Chondrocyte (in vitro differentiated cells): Measurements from ENCODE around the gene DPH3. TPM values are rescaled to one million over a fixed set of nuclear protein-coding genes. Genes with fewer than 3 reads are reported as not detected.

Source experiments
- DNase-seq: peaks from one replicate; pipeline ENCODE4 v3.0.0; 2021; ENCODE audit warnings: mixed read lengths, low spot score
- H3K27ac Mint-ChIP-seq: one replicate; pipeline ENCODE4 v1.8.0; 2021; ENCODE audit warnings: mild to moderate bottlenecking, moderate library complexity, mixed read lengths; ENCODE audit not compliant: unreplicated experiment
- H3K27me3 Mint-ChIP-seq: 2 replicates; pipeline ENCODE4 v1.8.0; 2021; ENCODE audit warnings: low read depth, mixed read lengths
- H3K36me3 Mint-ChIP-seq: 2 replicates; pipeline ENCODE4 v1.8.0; 2021; ENCODE audit warnings: low read depth, mixed read lengths
- H3K4me1 Mint-ChIP-seq: 2 replicates; pipeline ENCODE4 v1.8.0; 2021; ENCODE audit warnings: low read depth, mild to moderate bottlenecking, mixed read lengths
- H3K4me3 Mint-ChIP-seq: one replicate; pipeline ENCODE4 v1.8.0; 2021; ENCODE audit warnings: mild to moderate bottlenecking, moderate library complexity, mixed read lengths; ENCODE audit not compliant: unreplicated experiment
- H3K9me3 Mint-ChIP-seq: 2 replicates; pipeline ENCODE4 v1.8.0; 2021; ENCODE audit warnings: low read depth, mixed read lengths
- total RNA-seq: library from RNA; stranded (reverse); gene quantifications from 3 replicates; pipeline ENCODE4 v1.2.1, GENCODE V29; 2021
- TF ChIP-seq, protein P1 (sequence below): fragments of 200-600 bp; sonication (generic); IDR thresholded peaks from 2 replicates; pipeline ENCODE4 v1.5.0; 2021; ENCODE audit warnings: antibody characterized with exemption, mild to moderate bottlenecking, moderate library complexity

The DPH3 gene
- total RNA-seq, 1 donor from 2014 or later, result 20.5 TPM

DNA sequence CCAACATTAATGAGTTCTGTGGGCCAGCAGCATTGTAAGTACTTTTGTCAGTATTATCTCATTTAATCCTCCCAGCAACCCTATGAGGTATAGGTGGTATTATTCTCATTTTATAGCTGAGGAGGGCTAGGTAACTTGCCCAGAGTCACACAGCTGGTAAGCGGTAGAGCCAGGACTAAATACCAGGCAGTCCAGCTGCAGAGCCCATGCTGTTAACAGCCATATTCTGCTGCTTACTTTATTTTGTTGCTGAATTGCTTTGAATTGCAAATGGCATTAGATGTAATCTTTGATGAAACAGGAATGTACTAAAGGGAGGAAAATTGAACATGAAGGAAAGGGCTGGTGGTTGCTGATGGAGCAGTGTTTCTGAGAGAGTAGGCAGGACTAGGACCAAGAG is 19.9 kb upstream of the DPH3 start:
- no peak overlapping the region for H3K27ac Mint-ChIP-seq
- H3K9me3 Mint-ChIP-seq, result no peaks in the 10 kb centered on the region
- TF ChIP-seq, protein P1, sequence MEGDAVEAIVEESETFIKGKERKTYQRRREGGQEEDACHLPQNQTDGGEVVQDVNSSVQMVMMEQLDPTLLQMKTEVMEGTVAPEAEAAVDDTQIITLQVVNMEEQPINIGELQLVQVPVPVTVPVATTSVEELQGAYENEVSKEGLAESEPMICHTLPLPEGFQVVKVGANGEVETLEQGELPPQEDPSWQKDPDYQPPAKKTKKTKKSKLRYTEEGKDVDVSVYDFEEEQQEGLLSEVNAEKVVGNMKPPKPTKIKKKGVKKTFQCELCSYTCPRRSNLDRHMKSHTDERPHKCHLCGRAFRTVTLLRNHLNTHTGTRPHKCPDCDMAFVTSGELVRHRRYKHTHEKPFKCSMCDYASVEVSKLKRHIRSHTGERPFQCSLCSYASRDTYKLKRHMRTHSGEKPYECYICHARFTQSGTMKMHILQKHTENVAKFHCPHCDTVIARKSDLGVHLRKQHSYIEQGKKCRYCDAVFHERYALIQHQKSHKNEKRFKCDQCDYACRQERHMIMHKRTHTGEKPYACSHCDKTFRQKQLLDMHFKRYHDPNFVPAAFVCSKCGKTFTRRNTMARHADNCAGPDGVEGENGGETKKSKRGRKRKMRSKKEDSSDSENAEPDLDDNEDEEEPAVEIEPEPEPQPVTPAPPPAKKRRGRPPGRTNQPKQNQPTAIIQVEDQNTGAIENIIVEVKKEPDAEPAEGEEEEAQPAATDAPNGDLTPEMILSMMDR, result no peak

DNA sequence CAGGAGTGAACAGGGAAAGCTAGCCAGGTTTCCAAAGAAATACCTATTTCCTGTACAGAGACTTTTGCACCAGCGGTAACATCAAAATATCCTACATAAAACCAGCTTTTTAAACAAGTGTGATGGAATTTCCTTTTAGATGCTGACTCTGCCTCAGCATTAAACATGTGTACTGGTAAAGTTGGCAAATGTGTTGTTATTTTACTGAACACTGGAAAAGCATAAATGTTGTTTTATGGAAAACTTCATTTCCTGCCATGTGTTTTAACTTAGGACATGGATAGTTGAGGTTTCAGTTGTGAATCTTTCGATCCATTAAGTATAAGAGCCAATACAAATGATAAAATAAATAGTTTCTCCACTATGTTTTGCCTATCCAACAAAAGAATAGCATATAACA is 15.9 kb upstream of the DPH3 start:
- no peak for DNase-seq
- TF ChIP-seq, protein P1, result no peak
- H3K9me3 Mint-ChIP-seq, result no peaks in the 10 kb centered on the region
- H3K4me1 Mint-ChIP-seq, result no peaks in the 10 kb centered on the region
- peak overlapping the region; percentile 38 for H3K27ac Mint-ChIP-seq
- H3K27me3 Mint-ChIP-seq, result no peaks in the 10 kb centered on the region
- H3K4me3 Mint-ChIP-seq, result no peak overlapping the region
- H3K36me3 Mint-ChIP-seq, result peaks cover 7% of the 10 kb centered on the region

More for the DNA sequence above, 19.9 kb upstream of the DPH3 start:
- no peak for DNase-seq
- no peaks in the 10 kb centered on the region for H3K27me3 Mint-ChIP-seq
- H3K4me3 Mint-ChIP-seq, result no peak overlapping the region
- peaks cover 7% of the 10 kb centered on the region for H3K36me3 Mint-ChIP-seq
- H3K4me1 Mint-ChIP-seq, result peaks cover 11% of the 10 kb centered on the region

DNA sequence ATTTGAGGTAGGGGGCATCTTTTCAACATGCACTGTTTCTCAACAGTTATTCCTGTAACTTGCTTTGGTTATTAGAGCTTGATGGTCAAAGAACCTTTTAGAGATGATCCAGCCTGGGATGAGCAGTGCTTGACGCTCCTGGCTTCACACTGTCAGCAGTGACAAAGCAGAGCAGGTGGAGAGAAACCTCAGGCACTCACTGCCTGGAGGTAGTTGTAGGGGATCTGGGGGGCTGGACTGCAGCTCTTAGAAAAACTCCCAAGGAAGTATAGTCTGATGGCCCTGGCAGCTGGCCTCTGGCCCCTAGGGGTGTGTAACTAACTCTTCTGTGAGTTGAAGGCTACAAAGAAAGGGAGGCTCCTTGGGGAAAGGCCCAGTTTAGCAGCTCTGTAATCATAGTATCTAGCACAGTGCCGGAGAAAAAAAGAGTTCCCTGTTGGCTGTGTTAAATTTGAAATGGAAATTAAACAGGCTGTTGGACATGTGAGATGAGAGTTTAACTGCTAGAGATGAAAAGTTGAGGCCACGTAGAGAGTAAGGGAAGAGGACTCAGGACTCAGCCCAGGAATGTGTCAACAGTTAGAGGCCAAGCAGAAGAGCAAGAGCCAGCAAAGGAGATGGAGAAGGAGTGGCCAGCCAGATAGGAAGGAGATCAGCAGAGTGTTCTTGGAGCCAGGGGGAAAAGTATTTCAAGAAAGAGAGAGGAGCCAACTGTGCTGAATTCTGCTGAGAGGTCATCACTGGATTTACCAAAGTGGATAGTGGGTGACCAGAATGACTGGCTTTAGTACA is 14.5 kb upstream of the DPH3 start:
- DNase-seq, result no peak
- TF ChIP-seq, protein P1, result no peak
- Mint-ChIP-seq H3K27me3 (no peaks in the 10 kb centered on the region), H3K4me1 (no peaks in the 10 kb centered on the region), H3K36me3 (peaks cover 10% of the 10 kb centered on the region), H3K4me3 (no peak overlapping the region), H3K9me3 (no peaks in the 10 kb centered on the region), H3K27ac (no peak overlapping the region)

DNA sequence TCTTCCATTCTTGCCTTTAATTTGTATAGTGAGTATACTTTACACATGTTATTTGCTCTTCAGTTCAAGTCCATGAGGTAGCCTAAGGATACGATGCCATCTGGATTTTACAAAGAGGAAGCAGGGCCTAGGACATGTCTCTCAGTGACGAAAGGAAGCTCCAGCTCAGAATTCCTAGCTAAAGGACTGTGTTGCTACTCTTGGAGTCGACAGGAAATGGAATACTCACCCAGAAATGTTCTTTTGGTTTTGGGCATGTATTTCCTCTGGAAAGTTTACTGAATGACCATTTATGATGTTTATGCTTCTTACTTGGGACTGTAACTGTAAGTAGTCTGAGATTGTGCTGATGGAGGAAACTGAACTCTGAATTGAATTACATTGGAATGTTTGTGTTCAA is 12.7 kb upstream of the DPH3 start:
- Mint-ChIP-seq H3K4me1 (no peaks in the 10 kb centered on the region), H3K4me3 (peak overlapping the region; percentile 2), H3K27me3 (no peaks in the 10 kb centered on the region), H3K27ac (no peak overlapping the region), H3K9me3 (no peaks in the 10 kb centered on the region), H3K36me3 (peaks cover 7% of the 10 kb centered on the region)
- TF ChIP-seq, protein P1, result no peak
- DNase-seq, result no peak

DNA sequence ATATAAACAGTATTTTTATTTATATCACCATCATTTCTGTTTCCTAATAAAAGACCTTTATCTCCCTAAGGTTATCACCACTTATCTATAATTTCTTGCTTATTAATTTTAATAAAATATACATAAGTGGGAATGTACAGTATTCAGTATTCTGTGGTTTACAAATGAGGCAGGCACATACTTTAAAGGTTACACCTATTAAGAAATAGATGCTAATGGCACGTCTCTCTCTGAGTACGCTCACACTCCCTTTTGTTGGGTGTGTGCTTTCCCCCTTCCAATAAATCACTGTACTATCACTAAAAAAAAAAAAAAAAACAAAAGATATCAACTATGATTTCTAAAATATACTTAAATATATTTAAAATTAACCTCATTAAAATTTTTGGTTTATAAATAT is 9.1 kb upstream of the DPH3 start:
- H3K27ac Mint-ChIP-seq, result no peak overlapping the region
- no peaks in the 10 kb centered on the region for H3K9me3 Mint-ChIP-seq

More for the DNA sequence above, 9.1 kb upstream of the DPH3 start:
- H3K4me3 Mint-ChIP-seq, result no peak overlapping the region
- no peak for DNase-seq
- TF ChIP-seq, protein P1, result no peak
- peaks cover 9% of the 10 kb centered on the region for H3K36me3 Mint-ChIP-seq
- H3K27me3 Mint-ChIP-seq, result no peaks in the 10 kb centered on the region
- H3K4me1 Mint-ChIP-seq, result no peaks in the 10 kb centered on the region
